ENCODE measurements around the gene ZNF407.

- TF ChIP-seq POLR2AphosphoS5 (IDR thresholded peaks at IDR 0.05): no peak
- TF ChIP-seq CTCF (IDR thresholded peaks at IDR 0.05): no peak
- TF ChIP-seq POLR2A (IDR thresholded peaks at IDR 0.05): no peak
These were observed 476.0 kb downstream of the ZNF407 start for GRCh38 chr18:75073654-75074053.
